Right lobe of liver (tissue), 4 donors: ENCODE data around the gene NKG7.

Experiments used
- POLR2A ChIP-seq: fragments of 450-650 bp; IDR thresholded peaks from one replicate; pipeline ENCODE4 v1.6.1; 2017; ENCODE audit warnings: antibody characterized with exemption, mild to moderate bottlenecking
- TF ChIP-seq, protein P1 (sequence below), 4 donors: fragments of 200-600 bp in 3 of 4; fragments of 450-650 bp in 1 of 4; IDR thresholded peaks; one replicate each; pipeline versions ENCODE4 v1.5.1 to v1.8.0; 2016 to 2022; ENCODE audit warnings: antibody characterized with exemption in 4 of 4, mild to moderate bottlenecking in 2 of 4
- donor health status: DM: no; HTN: no; CAD: no.
- donor health status: DM: no; HTN: no; CAD: no.
- donor health status: DM: no; HTN: yes; CAD: no.

DNA sequence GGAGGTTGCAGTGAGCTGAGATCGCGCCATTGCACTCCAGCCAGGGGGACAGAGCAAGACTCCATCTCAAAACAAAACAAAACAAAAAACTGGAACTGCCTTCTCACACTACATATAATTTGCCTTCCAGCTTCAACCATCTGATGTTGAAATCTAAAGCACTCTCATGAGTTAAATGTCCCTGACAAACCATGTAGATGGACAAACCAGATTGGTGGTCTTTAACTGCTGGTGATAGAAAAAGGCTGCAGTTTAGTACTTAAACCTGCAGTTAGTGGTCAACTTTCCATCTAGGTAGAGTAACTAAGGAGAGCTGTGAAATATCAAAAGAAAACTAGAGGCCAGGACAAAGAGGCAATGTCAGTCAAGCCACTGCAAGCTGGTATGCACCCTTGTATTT lies 23.7 kb upstream of the NKG7 start:
- TF ChIP-seq, protein P1, sequence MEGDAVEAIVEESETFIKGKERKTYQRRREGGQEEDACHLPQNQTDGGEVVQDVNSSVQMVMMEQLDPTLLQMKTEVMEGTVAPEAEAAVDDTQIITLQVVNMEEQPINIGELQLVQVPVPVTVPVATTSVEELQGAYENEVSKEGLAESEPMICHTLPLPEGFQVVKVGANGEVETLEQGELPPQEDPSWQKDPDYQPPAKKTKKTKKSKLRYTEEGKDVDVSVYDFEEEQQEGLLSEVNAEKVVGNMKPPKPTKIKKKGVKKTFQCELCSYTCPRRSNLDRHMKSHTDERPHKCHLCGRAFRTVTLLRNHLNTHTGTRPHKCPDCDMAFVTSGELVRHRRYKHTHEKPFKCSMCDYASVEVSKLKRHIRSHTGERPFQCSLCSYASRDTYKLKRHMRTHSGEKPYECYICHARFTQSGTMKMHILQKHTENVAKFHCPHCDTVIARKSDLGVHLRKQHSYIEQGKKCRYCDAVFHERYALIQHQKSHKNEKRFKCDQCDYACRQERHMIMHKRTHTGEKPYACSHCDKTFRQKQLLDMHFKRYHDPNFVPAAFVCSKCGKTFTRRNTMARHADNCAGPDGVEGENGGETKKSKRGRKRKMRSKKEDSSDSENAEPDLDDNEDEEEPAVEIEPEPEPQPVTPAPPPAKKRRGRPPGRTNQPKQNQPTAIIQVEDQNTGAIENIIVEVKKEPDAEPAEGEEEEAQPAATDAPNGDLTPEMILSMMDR (IDR thresholded peaks at IDR 0.05), result no peak
- no peak for TF ChIP-seq POLR2A
